ENCODE data around the gene COA8. TPM values are rescaled to one million over a fixed set of nuclear protein-coding genes. Genes with fewer than 3 reads are reported as not detected.

COA8 gene
- polyA plus RNA-seq, 1 donor from 2014 or later, result 169 TPM

- Histone ChIP-seq H3K27ac (ENCODE audit: low read length) (no peak overlapping the region), H3K9me3 (ENCODE audit: low read length) (no peaks in the 10 kb centered on the region), H3K27me3 (ENCODE audit: insufficient read depth, low read depth, low read length) (no peaks in the 10 kb centered on the region), H3F3A (ENCODE audit: insufficient read depth, low read length, poor library complexity, severe bottlenecking) (no peaks in the 10 kb centered on the region), H3K36me3 (ENCODE audit: insufficient read depth, low read length) (no peaks in the 10 kb centered on the region), H3K4me2 (ENCODE audit: low read length) (no peak overlapping the region), H4K20me1 (ENCODE audit: insufficient read depth) (no peaks in the 10 kb centered on the region), H3K4me3 (ENCODE audit: low read length) (peak overlapping the region; percentile 92), H3K9me2 (ENCODE audit: insufficient read depth, low read length) (no peaks in the 10 kb centered on the region), H3K79me2 (replicated peaks; ENCODE audit: insufficient read depth, low read length) (peaks cover 15% of the 10 kb centered on the region), H2AFZ (ENCODE audit: low read depth, low read length) (no peak overlapping the region), H3K9ac (ENCODE audit: low read length) (no peak overlapping the region)
- TF ChIP-seq MXI1 (conservative IDR thresholded peaks at IDR 0.05; ENCODE audit: poor library complexity, severe bottlenecking), result no peak
- TF ChIP-seq, protein P1, sequence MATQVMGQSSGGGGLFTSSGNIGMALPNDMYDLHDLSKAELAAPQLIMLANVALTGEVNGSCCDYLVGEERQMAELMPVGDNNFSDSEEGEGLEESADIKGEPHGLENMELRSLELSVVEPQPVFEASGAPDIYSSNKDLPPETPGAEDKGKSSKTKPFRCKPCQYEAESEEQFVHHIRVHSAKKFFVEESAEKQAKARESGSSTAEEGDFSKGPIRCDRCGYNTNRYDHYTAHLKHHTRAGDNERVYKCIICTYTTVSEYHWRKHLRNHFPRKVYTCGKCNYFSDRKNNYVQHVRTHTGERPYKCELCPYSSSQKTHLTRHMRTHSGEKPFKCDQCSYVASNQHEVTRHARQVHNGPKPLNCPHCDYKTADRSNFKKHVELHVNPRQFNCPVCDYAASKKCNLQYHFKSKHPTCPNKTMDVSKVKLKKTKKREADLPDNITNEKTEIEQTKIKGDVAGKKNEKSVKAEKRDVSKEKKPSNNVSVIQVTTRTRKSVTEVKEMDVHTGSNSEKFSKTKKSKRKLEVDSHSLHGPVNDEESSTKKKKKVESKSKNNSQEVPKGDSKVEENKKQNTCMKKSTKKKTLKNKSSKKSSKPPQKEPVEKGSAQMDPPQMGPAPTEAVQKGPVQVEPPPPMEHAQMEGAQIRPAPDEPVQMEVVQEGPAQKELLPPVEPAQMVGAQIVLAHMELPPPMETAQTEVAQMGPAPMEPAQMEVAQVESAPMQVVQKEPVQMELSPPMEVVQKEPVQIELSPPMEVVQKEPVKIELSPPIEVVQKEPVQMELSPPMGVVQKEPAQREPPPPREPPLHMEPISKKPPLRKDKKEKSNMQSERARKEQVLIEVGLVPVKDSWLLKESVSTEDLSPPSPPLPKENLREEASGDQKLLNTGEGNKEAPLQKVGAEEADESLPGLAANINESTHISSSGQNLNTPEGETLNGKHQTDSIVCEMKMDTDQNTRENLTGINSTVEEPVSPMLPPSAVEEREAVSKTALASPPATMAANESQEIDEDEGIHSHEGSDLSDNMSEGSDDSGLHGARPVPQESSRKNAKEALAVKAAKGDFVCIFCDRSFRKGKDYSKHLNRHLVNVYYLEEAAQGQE (IDR thresholded peaks at IDR 0.05; ENCODE audit: borderline replicate concordance), result no peak
- no peak for TF ChIP-seq CTCF (IDR thresholded peaks at IDR 0.05; ENCODE audit: poor library complexity, severe bottlenecking)
- TF ChIP-seq RAD21 (conservative IDR thresholded peaks at IDR 0.05), result no peak
- no peak for TF ChIP-seq EZH2 (IDR thresholded peaks at IDR 0.05; ENCODE audit: borderline replicate concordance, insufficient read depth, low read length, poor library complexity, severe bottlenecking)
- TF ChIP-seq SMC3 (conservative IDR thresholded peaks at IDR 0.05; ENCODE audit: poor library complexity), result no peak
- no peak for TF ChIP-seq TAF1 (IDR thresholded peaks at IDR 0.05; ENCODE audit: low read depth)
- TF ChIP-seq POLR2AphosphoS5 (IDR thresholded peaks at IDR 0.05), result no peak
- no peak for TF ChIP-seq EP300 (conservative IDR thresholded peaks at IDR 0.05; ENCODE audit: poor library complexity, severe bottlenecking)
Observed at GRCh38 chr14:103530390-103530789, 32.4 kb upstream of the COA8 start.

DNA sequence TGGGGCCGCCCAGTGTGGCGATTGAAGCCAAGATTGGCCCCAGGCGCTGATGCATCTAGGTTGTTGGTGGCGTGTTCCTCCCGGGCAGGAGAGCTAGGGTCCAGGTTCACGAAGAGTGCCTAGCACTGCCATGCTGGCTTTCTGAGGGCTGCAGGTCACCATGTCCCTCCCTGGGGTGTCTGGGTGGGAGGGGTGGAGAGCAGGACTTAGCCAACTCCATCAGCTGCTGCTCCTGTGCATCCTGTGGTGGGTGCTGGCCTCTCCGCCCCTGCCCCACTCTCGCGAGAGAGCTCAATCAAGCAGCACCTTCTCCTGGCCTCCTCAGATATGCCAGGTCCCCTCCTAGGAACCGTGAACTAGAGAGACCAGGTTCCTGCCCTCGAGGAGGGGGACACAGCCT lies 31.9 kb upstream of the COA8 start:
- TF ChIP-seq, protein P1 (IDR thresholded peaks at IDR 0.05; ENCODE audit: borderline replicate concordance), result no peak
- TF ChIP-seq EP300 (conservative IDR thresholded peaks at IDR 0.05; ENCODE audit: poor library complexity, severe bottlenecking) (no peak), CTCF (IDR thresholded peaks at IDR 0.05; ENCODE audit: poor library complexity, severe bottlenecking) (no peak), RAD21 (conservative IDR thresholded peaks at IDR 0.05) (no peak), EZH2 (IDR thresholded peaks at IDR 0.05; ENCODE audit: borderline replicate concordance, insufficient read depth, low read length, poor library complexity, severe bottlenecking) (no peak), TAF1 (IDR thresholded peaks at IDR 0.05; ENCODE audit: low read depth) (no peak), MXI1 (conservative IDR thresholded peaks at IDR 0.05; ENCODE audit: poor library complexity, severe bottlenecking) (no peak), POLR2AphosphoS5 (IDR thresholded peaks at IDR 0.05) (no peak), SMC3 (conservative IDR thresholded peaks at IDR 0.05; ENCODE audit: poor library complexity) (no peak)
- H3K4me2 ChIP-seq (ENCODE audit: low read length), result no peak overlapping the region
- no peaks in the 10 kb centered on the region for H3K27me3 ChIP-seq (ENCODE audit: insufficient read depth, low read depth, low read length)
- peaks cover 15% of the 10 kb centered on the region for H3K79me2 ChIP-seq (replicated peaks; ENCODE audit: insufficient read depth, low read length)
- H3F3A ChIP-seq (ENCODE audit: insufficient read depth, low read length, poor library complexity, severe bottlenecking), result no peaks in the 10 kb centered on the region
- no peak overlapping the region for H3K9ac ChIP-seq (ENCODE audit: low read length)
- H3K27ac ChIP-seq (ENCODE audit: low read length), result no peak overlapping the region
- H3K4me3 ChIP-seq (ENCODE audit: low read length), result no peak overlapping the region
- H4K20me1 ChIP-seq (ENCODE audit: insufficient read depth), result no peaks in the 10 kb centered on the region
- H3K9me2 ChIP-seq (ENCODE audit: insufficient read depth, low read length), result no peaks in the 10 kb centered on the region
- no peaks in the 10 kb centered on the region for H3K9me3 ChIP-seq (ENCODE audit: low read length)
- no peaks in the 10 kb centered on the region for H3K36me3 ChIP-seq (ENCODE audit: insufficient read depth, low read length)
- H2AFZ ChIP-seq (ENCODE audit: low read depth, low read length), result no peak overlapping the region
